ENCODE data around the gene FLNB.
A peak's percentile ranks its signal among the peaks of the same experiment; 100 is the strongest.

FLNB gene

GRCh38 chr3:57961177-57961827 lies 46.9 kb upstream of the FLNB start:
- TF ChIP-seq BACH2 (CRISPR knock-in tag; IDR thresholded peaks at IDR 0.05; ENCODE audit: borderline replicate concordance) (no peak), PPARA (CRISPR knock-in tag; IDR thresholded peaks at IDR 0.05; ENCODE audit: borderline replicate concordance) (no peak), ESRRG (CRISPR knock-in tag; IDR thresholded peaks at IDR 0.05) (no peak), ZNF70 (CRISPR knock-in tag; IDR thresholded peaks at IDR 0.05) (no peak), ZNF8 (CRISPR knock-in tag; IDR thresholded peaks at IDR 0.05) (no peak), ISL1 (CRISPR knock-in tag; IDR thresholded peaks at IDR 0.05) (no peak), RARB (CRISPR knock-in tag; IDR thresholded peaks at IDR 0.05) (no peak)
- TF ChIP-seq, protein P1, sequence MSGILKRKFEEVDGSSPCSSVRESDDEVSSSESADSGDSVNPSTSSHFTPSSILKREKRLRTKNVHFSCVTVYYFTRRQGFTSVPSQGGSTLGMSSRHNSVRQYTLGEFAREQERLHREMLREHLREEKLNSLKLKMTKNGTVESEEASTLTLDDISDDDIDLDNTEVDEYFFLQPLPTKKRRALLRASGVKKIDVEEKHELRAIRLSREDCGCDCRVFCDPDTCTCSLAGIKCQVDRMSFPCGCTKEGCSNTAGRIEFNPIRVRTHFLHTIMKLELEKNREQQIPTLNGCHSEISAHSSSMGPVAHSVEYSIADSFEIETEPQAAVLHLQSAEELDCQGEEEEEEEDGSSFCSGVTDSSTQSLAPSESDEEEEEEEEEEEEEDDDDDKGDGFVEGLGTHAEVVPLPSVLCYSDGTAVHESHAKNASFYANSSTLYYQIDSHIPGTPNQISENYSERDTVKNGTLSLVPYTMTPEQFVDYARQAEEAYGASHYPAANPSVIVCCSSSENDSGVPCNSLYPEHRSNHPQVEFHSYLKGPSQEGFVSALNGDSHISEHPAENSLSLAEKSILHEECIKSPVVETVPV (CRISPR knock-in tag; IDR thresholded peaks at IDR 0.05) = no peak
- TF ChIP-seq, protein P2, sequence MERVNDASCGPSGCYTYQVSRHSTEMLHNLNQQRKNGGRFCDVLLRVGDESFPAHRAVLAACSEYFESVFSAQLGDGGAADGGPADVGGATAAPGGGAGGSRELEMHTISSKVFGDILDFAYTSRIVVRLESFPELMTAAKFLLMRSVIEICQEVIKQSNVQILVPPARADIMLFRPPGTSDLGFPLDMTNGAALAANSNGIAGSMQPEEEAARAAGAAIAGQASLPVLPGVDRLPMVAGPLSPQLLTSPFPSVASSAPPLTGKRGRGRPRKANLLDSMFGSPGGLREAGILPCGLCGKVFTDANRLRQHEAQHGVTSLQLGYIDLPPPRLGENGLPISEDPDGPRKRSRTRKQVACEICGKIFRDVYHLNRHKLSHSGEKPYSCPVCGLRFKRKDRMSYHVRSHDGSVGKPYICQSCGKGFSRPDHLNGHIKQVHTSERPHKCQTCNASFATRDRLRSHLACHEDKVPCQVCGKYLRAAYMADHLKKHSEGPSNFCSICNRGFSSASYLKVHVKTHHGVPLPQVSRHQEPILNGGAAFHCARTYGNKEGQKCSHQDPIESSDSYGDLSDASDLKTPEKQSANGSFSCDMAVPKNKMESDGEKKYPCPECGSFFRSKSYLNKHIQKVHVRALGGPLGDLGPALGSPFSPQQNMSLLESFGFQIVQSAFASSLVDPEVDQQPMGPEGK (CRISPR knock-in tag; IDR thresholded peaks at IDR 0.05; ENCODE audit: borderline replicate concordance) = no peak
- no peak for ATAC-seq

GRCh38 chr3:57961828-57962447 lies 46.3 kb upstream of the FLNB start:
- ATAC-seq = peak; percentile 81

DNA sequence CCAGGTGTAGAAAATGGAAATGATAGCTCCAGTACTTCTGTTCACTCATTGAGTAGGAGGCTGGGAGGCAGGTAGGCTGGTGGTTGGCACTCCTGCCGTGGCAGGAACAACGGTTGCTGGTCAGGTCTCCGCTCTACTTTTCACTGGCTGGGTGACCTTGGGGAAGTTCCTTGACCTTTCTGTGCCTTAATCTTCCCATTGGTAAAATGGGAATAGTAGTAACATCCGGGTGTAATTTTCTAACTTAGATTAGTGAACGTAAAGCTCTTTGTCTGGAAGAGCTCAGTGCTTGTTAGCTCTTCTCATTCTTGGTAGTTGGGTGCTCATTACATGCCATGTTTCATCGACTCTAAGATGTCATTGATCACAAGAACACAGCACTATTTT lies 45.8 kb upstream of the FLNB start:
- no peak for ATAC-seq
- no peak for TF ChIP-seq CSDC2 (CRISPR knock-in tag; IDR thresholded peaks at IDR 0.05)
- no peak for TF ChIP-seq ZNF565 (CRISPR knock-in tag; conservative IDR thresholded peaks at IDR 0.05; ENCODE audit: low read depth)
- no peak for TF ChIP-seq RARB (CRISPR knock-in tag; IDR thresholded peaks at IDR 0.05)
- TF ChIP-seq, protein P3, sequence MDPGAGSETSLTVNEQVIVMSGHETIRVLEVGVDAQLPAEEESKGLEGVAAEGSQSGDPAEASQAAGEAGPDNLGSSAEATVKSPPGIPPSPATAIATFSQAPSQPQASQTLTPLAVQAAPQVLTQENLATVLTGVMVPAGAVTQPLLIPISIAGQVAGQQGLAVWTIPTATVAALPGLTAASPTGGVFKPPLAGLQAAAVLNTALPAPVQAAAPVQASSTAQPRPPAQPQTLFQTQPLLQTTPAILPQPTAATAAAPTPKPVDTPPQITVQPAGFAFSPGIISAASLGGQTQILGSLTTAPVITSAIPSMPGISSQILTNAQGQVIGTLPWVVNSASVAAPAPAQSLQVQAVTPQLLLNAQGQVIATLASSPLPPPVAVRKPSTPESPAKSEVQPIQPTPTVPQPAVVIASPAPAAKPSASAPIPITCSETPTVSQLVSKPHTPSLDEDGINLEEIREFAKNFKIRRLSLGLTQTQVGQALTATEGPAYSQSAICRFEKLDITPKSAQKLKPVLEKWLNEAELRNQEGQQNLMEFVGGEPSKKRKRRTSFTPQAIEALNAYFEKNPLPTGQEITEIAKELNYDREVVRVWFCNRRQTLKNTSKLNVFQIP (CRISPR knock-in tag; IDR thresholded peaks at IDR 0.05; ENCODE audit: borderline replicate concordance, low read depth) = no peak
- TF ChIP-seq GLIS3 (CRISPR knock-in tag; IDR thresholded peaks at IDR 0.05) = no peak
- TF ChIP-seq ISL1 (CRISPR knock-in tag; IDR thresholded peaks at IDR 0.05) = no peak
- TF ChIP-seq, protein P2 (CRISPR knock-in tag; IDR thresholded peaks at IDR 0.05; ENCODE audit: borderline replicate concordance) = no peak
- TF ChIP-seq ARNTL (CRISPR knock-in tag; IDR thresholded peaks at IDR 0.05; ENCODE audit: borderline replicate concordance, low read depth) = no peak
- no peak for TF ChIP-seq TCF4 (CRISPR knock-in tag; IDR thresholded peaks at IDR 0.05; ENCODE audit: borderline replicate concordance)
- no peak for TF ChIP-seq ZFP3 (CRISPR knock-in tag; IDR thresholded peaks at IDR 0.05)
- TF ChIP-seq, protein P1 (CRISPR knock-in tag; IDR thresholded peaks at IDR 0.05) = no peak
- no peak for TF ChIP-seq ZFP30 (CRISPR knock-in tag; IDR thresholded peaks at IDR 0.05)
- no peak for TF ChIP-seq TOX (CRISPR knock-in tag; IDR thresholded peaks at IDR 0.05; ENCODE audit: borderline replicate concordance)
- TF ChIP-seq, protein P4, sequence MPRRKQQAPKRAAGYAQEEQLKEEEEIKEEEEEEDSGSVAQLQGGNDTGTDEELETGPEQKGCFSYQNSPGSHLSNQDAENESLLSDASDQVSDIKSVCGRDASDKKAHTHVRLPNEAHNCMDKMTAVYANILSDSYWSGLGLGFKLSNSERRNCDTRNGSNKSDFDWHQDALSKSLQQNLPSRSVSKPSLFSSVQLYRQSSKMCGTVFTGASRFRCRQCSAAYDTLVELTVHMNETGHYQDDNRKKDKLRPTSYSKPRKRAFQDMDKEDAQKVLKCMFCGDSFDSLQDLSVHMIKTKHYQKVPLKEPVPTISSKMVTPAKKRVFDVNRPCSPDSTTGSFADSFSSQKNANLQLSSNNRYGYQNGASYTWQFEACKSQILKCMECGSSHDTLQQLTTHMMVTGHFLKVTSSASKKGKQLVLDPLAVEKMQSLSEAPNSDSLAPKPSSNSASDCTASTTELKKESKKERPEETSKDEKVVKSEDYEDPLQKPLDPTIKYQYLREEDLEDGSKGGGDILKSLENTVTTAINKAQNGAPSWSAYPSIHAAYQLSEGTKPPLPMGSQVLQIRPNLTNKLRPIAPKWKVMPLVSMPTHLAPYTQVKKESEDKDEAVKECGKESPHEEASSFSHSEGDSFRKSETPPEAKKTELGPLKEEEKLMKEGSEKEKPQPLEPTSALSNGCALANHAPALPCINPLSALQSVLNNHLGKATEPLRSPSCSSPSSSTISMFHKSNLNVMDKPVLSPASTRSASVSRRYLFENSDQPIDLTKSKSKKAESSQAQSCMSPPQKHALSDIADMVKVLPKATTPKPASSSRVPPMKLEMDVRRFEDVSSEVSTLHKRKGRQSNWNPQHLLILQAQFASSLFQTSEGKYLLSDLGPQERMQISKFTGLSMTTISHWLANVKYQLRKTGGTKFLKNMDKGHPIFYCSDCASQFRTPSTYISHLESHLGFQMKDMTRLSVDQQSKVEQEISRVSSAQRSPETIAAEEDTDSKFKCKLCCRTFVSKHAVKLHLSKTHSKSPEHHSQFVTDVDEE (CRISPR knock-in tag; IDR thresholded peaks at IDR 0.05) = no peak
- TF ChIP-seq CREB5 (CRISPR knock-in tag; IDR thresholded peaks at IDR 0.05; ENCODE audit: low read depth) = no peak
- TF ChIP-seq ZNF70 (CRISPR knock-in tag; IDR thresholded peaks at IDR 0.05) = no peak
- no peak for TF ChIP-seq ESRRG (CRISPR knock-in tag; IDR thresholded peaks at IDR 0.05)

More at GRCh38 chr3:57961828-57962447, 46.3 kb upstream of the FLNB start:
- TF ChIP-seq, protein P2 (CRISPR knock-in tag; IDR thresholded peaks at IDR 0.05; ENCODE audit: borderline replicate concordance) = peak; percentile 24; the same call in 1 of the 2 replicates
- no peak for TF ChIP-seq ZFP30 (CRISPR knock-in tag; IDR thresholded peaks at IDR 0.05)

Data from SK-N-SH treated with all-trans-retinoic acid at 6 μM for 48 hours (cell line).